GM18907 (cell line): Measurements from ENCODE around the gene POTEH.
"Not testable (repeated sequence)": the region's sequence is repeated elsewhere in the genome, so short reads cannot be mapped to it uniquely, and the experiment has no call there.

ENCODE experiments used
- ATAC-seq: cut with Tn5 transposase; IDR thresholded peaks from one replicate; pipeline ENCODE4 v1.9.1; 2021; ENCODE audit warnings: mild to moderate bottlenecking, moderate library complexity; ENCODE audit not compliant: unreplicated experiment

Gene POTEH

DNA sequence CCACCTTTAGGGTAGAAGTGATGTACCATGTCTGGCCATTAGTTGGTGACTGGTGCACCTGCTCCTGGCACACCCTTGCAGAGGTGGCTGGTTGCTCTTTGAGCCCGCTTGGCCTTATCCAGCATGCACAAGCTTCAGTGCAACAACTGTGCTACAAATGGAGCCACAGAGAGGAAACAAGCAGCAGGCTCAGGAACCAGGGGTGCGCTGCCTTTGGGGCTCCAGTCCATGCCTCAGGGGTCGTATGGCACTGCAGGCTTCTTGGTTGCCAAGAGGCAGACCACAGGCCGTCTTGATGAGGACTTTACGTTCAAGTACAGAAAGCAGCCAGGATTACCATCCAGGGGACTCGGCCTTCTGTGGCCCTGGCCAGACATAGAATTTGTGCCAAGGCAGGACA lies 44.6 kb downstream of the POTEH start:
- ATAC-seq: not testable (repeated sequence)

DNA sequence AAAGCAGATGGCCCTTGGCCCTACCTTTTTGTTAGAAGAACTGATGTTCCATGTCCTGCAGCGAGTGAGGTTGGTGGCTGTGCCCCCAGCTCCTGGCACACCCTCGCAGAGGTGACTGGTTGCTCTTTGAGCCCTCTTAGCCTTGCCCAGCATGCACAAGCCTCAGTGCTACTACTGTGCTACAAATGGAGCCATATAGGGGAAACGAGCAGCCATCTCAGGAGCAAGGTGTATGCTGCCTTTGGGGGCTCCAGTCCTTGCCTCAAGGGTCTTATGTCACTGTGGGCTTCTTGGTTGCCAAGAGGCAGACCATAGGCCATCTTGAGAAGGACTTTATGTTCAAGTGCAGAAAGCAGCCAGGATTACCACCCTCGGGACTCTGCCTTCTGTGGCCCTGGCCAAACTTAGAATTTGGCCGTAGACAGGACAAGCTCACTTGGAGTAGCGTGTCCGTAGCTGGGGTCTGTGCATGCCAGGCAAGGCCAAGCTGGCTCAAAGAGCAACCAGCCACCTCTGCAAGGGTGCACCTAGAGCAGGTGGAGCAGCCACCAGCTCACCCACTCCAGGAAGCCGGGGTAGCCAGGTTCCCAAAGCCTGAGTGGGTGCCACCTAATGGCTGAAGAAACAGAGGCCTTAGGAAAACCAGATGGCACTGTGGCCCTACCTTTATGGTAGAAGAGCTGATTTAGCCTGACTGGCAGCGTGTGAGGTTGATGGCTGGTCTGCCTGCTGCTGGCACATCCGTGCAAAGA lies 48.5 kb downstream of the POTEH start:
- not testable (repeated sequence) for ATAC-seq

DNA sequence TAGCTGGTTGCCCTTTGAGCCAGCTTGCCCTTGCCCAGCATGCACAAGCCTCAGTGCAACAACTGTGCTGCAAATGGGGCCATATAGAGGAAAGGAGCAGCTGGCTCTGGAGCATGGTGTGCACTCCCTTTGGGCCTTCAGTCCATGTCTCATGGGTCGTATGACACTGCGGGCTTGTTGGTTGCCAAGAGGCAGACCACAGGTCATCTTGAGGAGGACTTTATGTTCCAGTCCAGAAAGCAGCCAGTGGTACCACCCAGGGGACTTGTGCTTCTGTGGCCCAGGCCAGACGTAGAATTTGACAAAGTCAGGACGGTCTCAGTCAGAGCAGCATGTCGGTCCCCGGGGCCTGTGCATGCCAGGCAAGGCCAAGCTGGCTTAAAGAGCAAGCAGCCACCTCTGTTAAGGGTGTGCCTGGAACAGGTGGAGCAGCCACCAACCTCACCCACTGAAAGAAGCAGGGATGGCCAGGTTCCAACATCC lies 49.1 kb downstream of the POTEH start:
- ATAC-seq: not testable (repeated sequence)

DNA sequence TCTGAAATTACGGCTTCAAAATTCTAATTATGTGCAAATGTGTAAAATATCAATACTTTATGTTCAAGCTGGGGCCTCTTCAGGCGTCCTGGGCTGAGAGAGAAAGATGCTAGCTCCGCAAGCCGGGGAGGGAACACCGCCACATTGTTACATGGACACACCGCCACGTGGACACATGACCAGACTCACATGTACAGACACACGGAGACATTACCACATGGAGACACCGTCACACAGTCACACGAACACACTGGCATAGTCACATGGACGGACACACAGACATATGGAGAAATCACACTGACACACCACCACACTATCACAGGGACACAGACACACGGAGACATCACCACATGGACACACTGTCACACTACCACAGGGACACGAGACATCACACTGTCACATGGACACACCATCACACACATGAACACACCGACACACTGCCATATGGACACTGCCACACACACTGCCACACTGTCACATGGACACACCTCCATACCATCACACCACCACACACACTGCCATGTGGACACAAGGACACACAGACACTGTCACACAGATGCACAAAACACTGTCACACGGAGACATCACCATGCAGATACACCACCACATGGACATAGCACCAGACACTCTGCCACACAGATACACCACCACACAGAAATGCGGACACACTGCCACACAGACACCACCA lies 58.0 kb downstream of the POTEH start:
- not testable (repeated sequence) for ATAC-seq

DNA sequence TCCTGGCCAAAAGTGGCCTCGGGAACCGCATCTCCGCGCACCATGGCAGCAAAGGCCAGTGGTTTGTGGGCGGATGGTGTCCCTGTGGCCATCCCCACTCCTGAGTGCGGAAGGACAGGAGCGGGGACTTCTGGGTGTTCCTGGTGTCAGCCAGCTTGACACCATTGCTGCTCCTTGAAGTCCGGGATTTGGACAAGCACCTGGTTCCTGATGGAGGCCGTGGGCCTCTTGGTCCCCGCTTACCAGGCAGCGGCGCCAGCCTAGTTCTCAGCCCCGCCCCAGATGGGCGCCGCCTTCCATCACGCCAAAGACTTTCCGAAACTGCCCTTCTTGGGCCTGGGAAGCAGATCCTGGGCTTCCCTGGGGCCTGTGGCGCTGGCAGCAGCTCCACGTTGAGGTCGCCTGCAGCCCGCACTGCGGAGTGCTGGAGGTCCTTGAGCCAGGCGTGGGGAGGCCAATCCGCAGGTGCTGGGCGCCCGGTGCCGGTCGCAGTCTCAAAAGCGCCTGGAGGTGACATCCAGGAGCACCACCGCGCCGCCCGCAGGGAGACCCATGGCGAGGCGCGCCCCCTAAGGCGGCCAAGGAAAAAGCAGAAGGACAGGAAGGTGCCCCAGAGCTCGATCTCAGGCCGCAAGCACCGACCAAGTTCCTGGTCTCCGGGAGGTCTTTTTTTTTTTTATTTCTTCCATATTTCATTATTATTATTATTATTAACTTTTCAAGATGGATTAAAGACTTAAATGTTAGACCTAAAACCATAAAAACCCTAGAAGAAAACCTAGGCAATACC lies 59.5 kb downstream of the POTEH start:
- ATAC-seq: not testable (repeated sequence)

GRCh38 chr22:15759443-15760097 lies 69.7 kb downstream of the POTEH start:
- not testable (repeated sequence) for ATAC-seq

- ATAC-seq: not testable (repeated sequence)
These were observed 70.7 kb downstream of the POTEH start for GRCh38 chr22:15760388-15761150.

DNA sequence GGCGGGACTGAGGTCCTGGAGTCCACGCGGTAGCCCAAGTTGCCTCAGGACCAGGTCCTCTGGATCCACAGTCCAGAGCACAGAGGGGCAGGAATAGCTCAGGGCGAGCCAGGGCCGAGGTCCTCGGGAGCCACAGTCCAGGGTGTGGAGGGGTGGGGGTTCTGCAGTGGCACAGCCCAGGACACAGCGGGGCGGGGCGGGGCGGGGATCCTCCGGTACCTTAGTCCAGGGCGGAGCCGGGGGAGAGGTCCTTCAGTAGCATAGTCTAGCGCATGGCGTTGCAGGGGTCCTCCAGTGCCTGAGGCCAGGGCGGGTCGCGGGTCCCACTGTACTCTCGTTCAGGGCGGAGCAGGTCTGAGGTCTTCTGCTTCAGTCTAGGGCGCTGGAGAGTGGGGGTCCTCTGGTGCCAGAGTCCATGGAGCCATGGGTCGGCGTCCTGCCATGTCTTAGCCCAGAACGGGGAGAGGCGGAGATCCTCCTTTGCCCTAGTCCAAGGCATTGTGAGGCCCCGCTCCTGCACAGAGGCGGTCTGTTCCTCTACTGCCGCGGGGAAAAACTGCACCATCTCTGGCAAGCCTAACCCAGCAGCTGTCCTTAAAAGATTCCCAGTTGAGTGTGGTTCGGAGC lies 71.4 kb downstream of the POTEH start:
- ATAC-seq: not testable (repeated sequence)

DNA sequence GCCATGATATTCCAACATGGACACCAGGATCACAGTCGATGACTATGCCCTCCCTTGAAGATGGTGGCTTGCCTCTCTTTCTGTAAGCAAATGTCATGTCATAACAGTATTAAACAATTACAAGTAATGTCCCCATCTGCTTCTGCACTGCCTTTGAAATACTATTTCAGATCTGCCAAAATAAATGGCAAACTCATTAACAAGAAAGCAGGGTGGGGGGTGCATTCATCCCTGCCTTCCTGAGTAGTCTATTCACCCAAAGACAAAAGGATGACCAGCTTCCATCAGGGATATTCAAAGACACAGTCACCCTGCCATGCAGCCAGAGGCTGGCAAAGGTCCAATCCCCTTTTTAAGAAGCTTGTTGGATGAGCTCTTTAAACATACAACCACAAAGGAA lies 73.7 kb downstream of the POTEH start:
- not testable (repeated sequence) for ATAC-seq
